Osteoblast (primary cell): ENCODE measurements around the gene KBTBD12. TPM values are rescaled to one million over a fixed set of nuclear protein-coding genes. Genes with fewer than 3 reads are reported as not detected.
A peak's percentile ranks its signal among the peaks of the same experiment; 100 is the strongest.
"Not testable (repeated sequence)": the region's sequence is repeated elsewhere in the genome, so short reads cannot be mapped to it uniquely, and the experiment has no call there.

Experiments
- DNase-seq: peaks from one replicate; pipeline ENCODE4 v3.0.0; 2011; ENCODE audit warnings: low spot score, mixed read lengths; ENCODE audit not compliant: insufficient read length; ENCODE audit errors: missing footprints
- H2AFZ ChIP-seq: 2 replicates; pipeline ENCODE4 v1.6.0; 2011; ENCODE audit warnings: mild to moderate bottlenecking, low read length
- H3K27ac ChIP-seq: 2 replicates; pipeline ENCODE4 v1.5.1; 2011; ENCODE audit warnings: mild to moderate bottlenecking, low read depth, low read length, moderate library complexity
- H3K27me3 ChIP-seq: 2 replicates; pipeline ENCODE4 v1.6.0; 2012; ENCODE audit warnings: mild to moderate bottlenecking, control low read depth, inconsistent platforms, low read length, moderate library complexity; ENCODE audit not compliant: insufficient read depth
- H3K36me3 ChIP-seq: 2 replicates; pipeline ENCODE4 v1.5.1; 2011; ENCODE audit warnings: mild to moderate bottlenecking, low read length, control low read depth, moderate library complexity; ENCODE audit not compliant: insufficient read depth
- H3K4me1 ChIP-seq: 2 replicates; pipeline ENCODE4 v1.5.1; 2011; ENCODE audit warnings: mild to moderate bottlenecking, low read length, control low read depth, moderate library complexity; ENCODE audit not compliant: insufficient read depth
- H3K4me2 ChIP-seq: 2 replicates; pipeline ENCODE4 v1.6.0; 2011; ENCODE audit warnings: mild to moderate bottlenecking, low read length; ENCODE audit not compliant: insufficient read depth
- H3K4me3 ChIP-seq: fragments of 200-600 bp; sonication (generic); 3 replicates; pipeline ENCODE4 v1.5.1; 2012; ENCODE audit warnings: mild to moderate bottlenecking, low read length, inconsistent platforms; ENCODE audit not compliant: insufficient read depth
- H3K79me2 ChIP-seq: 2 replicates; pipeline ENCODE4 v1.6.0; 2012; ENCODE audit warnings: mild to moderate bottlenecking, low read length, control low read depth, inconsistent platforms; ENCODE audit not compliant: insufficient read depth
- H3K9me3 ChIP-seq: 2 replicates; pipeline ENCODE4 v1.5.1; 2011; ENCODE audit warnings: low read depth, low read length, control low read depth
- H4K20me1 ChIP-seq: 2 replicates; pipeline ENCODE4 v1.6.0; 2012; ENCODE audit warnings: mild to moderate bottlenecking, low read length, control low read depth; ENCODE audit not compliant: insufficient read depth
- total RNA-seq: library from RNA; depleted of rRNA; stranded (reverse); fragments of >200 nt; gene quantifications from 2 replicates; pipeline ENCODE4 v1.2.3, GENCODE V29; 2012
- TF ChIP-seq, protein P1 (sequence below): IDR thresholded peaks from 2 replicates; pipeline ENCODE4 v1.5.1; 2011; ENCODE audit warnings: mild to moderate bottlenecking, low read depth, low read length, moderate library complexity; ENCODE audit errors: extremely low read depth

Gene KBTBD12
- total RNA-seq, 1 donor = not detected

GRCh38 chr3:127867986-127868385, 47.0 kb upstream of the KBTBD12 start:
- Histone ChIP-seq H4K20me1 (no peaks in the 10 kb centered on the region), H3K4me1 (no peaks in the 10 kb centered on the region), H3K36me3 (no peaks in the 10 kb centered on the region), H3K27me3 (peaks cover 21% of the 10 kb centered on the region), H3K4me3 (no peak overlapping the region), H3K4me2 (no peak overlapping the region), H3K79me2 (no peaks in the 10 kb centered on the region), H3K27ac (no peak overlapping the region), H2AFZ (no peak overlapping the region), H3K9me3 (no peaks in the 10 kb centered on the region)
- no peak for DNase-seq
- TF ChIP-seq, protein P1, sequence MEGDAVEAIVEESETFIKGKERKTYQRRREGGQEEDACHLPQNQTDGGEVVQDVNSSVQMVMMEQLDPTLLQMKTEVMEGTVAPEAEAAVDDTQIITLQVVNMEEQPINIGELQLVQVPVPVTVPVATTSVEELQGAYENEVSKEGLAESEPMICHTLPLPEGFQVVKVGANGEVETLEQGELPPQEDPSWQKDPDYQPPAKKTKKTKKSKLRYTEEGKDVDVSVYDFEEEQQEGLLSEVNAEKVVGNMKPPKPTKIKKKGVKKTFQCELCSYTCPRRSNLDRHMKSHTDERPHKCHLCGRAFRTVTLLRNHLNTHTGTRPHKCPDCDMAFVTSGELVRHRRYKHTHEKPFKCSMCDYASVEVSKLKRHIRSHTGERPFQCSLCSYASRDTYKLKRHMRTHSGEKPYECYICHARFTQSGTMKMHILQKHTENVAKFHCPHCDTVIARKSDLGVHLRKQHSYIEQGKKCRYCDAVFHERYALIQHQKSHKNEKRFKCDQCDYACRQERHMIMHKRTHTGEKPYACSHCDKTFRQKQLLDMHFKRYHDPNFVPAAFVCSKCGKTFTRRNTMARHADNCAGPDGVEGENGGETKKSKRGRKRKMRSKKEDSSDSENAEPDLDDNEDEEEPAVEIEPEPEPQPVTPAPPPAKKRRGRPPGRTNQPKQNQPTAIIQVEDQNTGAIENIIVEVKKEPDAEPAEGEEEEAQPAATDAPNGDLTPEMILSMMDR = no peak

DNA sequence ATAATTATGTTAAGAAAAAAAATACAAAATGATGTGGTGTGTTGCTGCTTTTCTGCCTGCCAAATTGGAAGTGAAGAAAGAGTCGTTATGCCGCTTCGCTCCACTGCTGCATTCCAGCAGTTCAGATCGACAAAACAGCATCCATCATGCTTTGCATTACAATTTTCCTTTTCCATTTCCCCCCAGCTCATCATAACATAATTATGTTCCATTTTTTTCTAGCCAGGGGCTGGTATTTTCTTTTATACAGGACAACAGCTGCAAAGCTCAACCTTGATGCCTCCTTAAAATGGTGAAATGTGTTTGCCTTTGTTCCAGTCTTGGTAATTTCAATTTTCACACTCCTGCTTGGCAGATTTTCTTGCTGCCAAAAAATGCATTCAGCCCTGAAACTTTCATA, 44.9 kb upstream of the KBTBD12 start:
- TF ChIP-seq, protein P1 = no peak
- Histone ChIP-seq H3K79me2 (no peaks in the 10 kb centered on the region), H4K20me1 (no peaks in the 10 kb centered on the region), H3K27ac (no peak overlapping the region), H3K4me3 (no peak overlapping the region), H2AFZ (no peak overlapping the region), H3K4me2 (no peak overlapping the region), H3K36me3 (no peaks in the 10 kb centered on the region), H3K9me3 (no peaks in the 10 kb centered on the region), H3K27me3 (peaks cover 25% of the 10 kb centered on the region), H3K4me1 (no peaks in the 10 kb centered on the region)
- DNase-seq = no peak

- DNase-seq = peak; percentile 49
- not testable (repeated sequence) for H3K4me2 ChIP-seq, H3K79me2 ChIP-seq, H3K27ac ChIP-seq, H2AFZ ChIP-seq, H3K36me3 ChIP-seq, H4K20me1 ChIP-seq, H3K4me3 ChIP-seq, H3K9me3 ChIP-seq, H3K4me1 ChIP-seq
- H3K27me3 ChIP-seq = peaks cover 26% of the 10 kb centered on the region
Observed at GRCh38 chr3:127874097-127874496, 40.9 kb upstream of the KBTBD12 start.

DNA sequence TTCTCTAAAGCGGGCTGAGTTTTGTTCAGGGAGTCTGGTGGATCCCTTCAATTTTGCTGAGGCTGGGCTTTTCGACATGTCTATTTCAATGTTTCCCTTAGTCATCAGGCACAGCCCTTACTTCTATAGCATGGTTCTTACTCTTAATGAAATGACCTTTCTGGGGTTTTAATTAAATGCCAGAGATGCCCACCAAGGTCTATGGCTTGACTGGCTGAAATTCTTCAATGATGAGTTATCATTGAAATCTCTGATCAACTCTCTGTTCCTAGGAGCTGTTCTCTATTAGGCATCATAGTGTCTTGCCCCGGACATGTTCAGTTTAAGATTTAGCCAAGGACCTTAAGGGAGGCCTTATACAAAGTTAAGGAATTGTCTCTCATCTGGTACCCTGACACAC, 33.4 kb upstream of the KBTBD12 start:
- DNase-seq = no peak

More for the DNA sequence above, 33.4 kb upstream of the KBTBD12 start:
- no peaks in the 10 kb centered on the region for H3K9me3 ChIP-seq
- H4K20me1 ChIP-seq = no peaks in the 10 kb centered on the region
- TF ChIP-seq, protein P1 = no peak
- no peak overlapping the region for H2AFZ ChIP-seq
- peaks cover 20% of the 10 kb centered on the region for H3K27me3 ChIP-seq
- H3K79me2 ChIP-seq = no peaks in the 10 kb centered on the region
- H3K4me2 ChIP-seq = no peak overlapping the region
- H3K4me1 ChIP-seq = no peaks in the 10 kb centered on the region
- no peak overlapping the region for H3K27ac ChIP-seq
- H3K4me3 ChIP-seq = no peak overlapping the region
- H3K36me3 ChIP-seq = no peaks in the 10 kb centered on the region
